GM15510 (cell line): Measurements from ENCODE around the gene FKBP10.

ENCODE experiments used
- POLR2A ChIP-seq: IDR thresholded peaks from 3 replicates; pipeline ENCODE4 v1.6.1; 2011; ENCODE audit warnings: borderline replicate concordance; ENCODE audit not compliant: insufficient read length; ENCODE audit errors: extremely low read depth

The FKBP10 gene

GRCh38 chr17:41812381-41813151, at the start of gene FKBP10:
TSS of gene FKBP10 (plus strand) at chr17:41813004. CDS start at chr17:41813035, 31 bp downstream.
- TF ChIP-seq POLR2A = no peak

GRCh38 chr17:41763327-41763726, 49.5 kb upstream of the FKBP10 start:
- TF ChIP-seq POLR2A = no peak

DNA sequence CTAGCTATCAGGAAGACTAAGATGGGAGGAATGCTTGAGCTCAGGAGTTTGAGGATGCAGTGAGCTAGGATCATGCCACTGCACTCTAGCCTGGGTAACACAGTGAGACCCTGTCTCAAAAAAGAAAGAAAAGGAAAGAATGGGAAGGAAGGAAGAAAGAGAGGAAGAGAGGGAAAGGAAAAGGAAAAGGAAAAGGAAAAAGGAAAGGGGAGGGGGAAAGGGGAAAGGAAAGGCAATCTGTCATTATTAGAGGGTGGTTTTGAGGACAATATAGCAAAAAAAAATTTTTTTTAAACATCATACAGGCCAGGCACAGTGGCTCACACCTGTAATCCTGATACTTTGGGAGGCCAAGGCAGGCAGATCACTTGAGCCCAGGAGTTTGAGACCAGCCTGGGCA, 46.7 kb upstream of the FKBP10 start:
- no peak for TF ChIP-seq POLR2A

DNA sequence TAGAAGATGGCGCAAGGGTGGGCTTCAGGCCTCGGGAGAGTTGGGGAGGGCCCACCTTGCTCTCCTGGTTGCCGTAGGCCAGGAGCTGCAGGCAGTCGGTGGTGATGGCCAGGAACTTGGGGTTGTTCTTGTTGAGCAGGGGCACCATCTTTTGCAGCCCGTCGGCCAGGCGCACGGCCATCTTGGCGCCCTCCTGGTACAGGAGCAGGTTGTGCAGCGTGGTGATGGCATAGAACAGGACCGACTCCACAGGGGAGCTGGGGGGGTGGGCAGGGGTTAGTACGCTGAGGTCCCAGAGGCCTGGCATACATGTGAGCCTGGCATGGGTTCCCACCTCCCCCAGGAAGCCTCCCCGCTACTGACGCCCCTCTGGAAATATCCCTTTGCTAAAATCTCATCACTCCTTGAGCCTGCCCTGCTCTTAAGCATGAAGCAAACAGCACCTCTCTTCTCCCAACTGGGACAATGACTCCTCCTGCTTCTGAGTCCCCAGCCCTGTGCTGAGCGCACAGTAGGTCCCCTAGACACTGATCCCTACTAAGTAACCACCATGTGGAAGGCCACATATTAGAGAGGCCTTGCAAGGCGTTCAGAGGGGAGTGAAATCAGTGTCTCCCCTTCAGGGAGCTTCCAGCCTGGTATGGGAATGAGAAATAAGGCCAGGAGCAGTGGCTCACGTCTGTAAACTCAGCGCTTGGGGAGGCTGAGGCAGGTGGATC, 45.3 kb upstream of the FKBP10 start:
- TF ChIP-seq POLR2A = no peak

- TF ChIP-seq POLR2A = no peak
These were observed 44.0 kb upstream of the FKBP10 start for GRCh38 chr17:41768682-41769288.

DNA sequence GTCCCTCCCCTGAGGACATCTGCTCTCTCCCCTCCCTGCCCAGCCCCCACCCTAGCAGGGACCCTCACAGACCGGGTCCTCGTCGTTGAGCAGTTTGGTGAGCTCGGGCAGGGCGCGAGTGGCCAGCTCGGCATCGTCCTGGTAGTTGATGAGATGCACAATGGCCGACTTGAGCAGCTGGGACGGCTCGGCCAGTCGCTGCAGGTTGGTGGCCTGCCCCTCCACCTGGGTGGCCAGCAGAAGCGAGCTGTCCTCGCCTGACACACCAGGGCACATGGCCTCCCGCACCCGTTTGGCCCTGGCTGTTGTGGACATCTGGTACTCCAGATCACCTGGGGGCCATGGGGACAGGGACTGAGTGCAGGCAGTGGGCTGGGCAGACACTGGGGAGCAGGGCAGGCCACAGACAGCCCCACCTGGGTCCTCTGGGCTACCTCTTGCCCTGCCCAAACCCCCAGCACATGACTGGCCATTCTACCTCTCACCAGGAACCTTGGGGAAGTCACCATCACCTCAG, 43.4 kb upstream of the FKBP10 start:
- TF ChIP-seq POLR2A = no peak

DNA sequence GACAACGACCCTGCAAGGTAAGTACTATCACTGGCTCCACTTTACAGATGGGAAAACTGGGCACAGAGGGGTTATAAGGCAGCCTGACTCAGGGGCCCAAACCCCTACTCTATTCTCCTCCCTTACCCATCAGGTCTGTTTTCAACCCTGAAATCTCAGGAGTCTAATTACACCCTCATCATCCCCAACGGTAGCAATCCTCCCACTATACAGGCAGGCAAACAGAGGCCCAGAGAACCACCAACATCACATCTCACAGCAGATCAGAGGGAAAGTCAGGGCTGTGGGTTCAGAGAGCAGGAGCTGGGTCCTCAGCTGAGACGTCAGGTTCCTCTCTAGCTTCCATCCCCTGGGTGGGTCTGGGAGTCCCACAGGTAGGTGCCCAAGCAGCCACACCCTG, 42.8 kb upstream of the FKBP10 start:
- no peak for TF ChIP-seq POLR2A

DNA sequence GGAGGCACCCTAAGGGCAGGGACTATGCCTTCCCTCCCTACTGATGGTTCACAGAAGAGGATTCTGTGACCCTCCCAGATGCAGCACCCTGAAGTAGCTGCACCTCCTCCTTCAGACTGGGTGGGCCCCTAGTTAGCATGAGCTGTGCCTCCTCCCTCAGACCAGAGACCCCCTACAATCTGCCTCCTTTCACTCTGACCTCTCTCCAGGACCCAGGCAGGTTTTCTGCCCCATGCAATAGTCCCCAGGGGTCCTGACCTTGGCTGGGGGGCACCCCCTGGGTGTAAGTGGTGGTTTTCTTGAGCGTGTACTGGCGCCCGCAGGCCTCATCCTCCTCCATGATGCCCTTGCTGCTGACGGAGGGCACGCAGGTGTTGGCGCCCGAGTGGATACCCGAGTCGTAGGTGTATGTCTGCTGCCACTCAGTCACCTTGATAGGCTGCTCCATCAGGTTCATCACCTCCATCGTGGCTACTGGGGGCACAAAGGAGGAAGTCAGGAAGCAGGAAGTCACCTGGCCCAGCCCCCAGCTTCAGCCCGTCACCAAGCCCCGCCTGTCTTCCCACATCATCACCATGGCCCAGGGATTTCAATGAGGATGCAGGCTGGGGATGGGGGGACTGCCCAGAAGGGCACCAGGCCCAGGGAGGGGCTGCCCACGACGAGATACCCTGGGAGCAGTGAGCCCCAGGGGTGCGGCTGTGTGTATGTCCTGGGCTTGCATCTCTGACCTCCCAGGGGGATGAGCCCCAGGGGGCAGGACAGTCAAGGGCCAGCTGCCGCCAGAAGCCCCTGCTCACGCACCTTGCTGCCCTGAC, 41.2 kb upstream of the FKBP10 start:
- TF ChIP-seq POLR2A = no peak

DNA sequence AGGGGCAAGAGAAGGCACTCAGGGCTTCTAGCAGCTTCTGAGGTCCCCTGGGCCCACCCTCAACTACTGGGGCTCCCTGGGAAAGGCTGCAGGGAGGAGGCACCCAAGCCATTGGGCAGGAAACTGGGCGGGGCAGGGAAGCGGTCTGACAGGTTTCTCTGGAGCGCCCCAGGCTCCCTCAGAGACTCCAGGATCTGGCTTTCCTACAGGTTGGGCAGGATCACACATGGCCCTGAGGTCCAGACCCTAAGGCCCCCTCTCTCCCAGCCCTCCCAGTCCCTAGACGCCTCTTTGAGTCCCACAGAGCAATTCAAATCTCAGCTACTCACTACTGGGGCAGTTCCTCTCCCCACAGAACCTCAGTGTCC, 40.6 kb upstream of the FKBP10 start:
- no peak for TF ChIP-seq POLR2A

GRCh38 chr17:41772586-41773189, 40.1 kb upstream of the FKBP10 start:
- TF ChIP-seq POLR2A = no peak

- no peak for TF ChIP-seq POLR2A
These were observed 39.6 kb upstream of the FKBP10 start for GRCh38 chr17:41773190-41773588.

- no peak for TF ChIP-seq POLR2A
These were observed 39.0 kb upstream of the FKBP10 start for GRCh38 chr17:41773731-41774193.

GRCh38 chr17:41775394-41776226, 37.2 kb upstream of the FKBP10 start:
- TF ChIP-seq POLR2A = no peak

- no peak for TF ChIP-seq POLR2A
These were observed 35.6 kb upstream of the FKBP10 start for GRCh38 chr17:41777157-41777573.

DNA sequence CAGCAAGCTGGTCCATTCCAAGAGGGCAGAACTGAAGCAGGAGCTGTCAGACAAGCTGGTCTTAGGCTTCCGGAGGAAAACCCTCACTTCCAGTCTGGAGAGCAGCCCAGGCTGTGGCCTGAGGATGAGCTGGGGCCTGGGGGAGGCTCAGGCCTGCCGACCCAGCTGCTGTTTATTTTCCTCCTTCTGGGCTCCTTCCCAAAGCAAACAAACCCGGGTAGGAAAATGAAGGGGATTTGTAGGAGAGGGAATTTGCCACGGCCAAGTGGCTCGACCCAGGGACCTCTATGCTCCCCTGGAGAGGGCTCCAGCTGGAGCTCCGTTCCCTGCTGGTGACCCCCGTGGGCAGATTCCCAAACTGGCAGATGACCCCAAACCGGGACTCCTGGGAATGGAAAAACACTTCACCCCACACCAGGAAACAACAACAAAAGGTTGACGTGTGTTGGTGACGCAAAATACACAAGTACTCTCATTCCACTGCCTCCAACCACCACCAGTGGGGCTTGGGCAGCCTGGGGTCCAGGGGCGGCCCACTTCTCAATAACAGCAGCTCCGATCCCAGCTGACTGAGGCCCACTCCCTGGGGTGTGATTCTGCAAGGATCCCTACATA, 35.1 kb upstream of the FKBP10 start:
- no peak for TF ChIP-seq POLR2A
